Measurements from ENCODE around the gene UBR1.

- TF ChIP-seq EZH2 (IDR thresholded peaks at IDR 0.05; ENCODE audit: borderline replicate concordance, low read depth, low read length, severe bottlenecking) (no peak), MAX (IDR thresholded peaks at IDR 0.05; ENCODE audit: insufficient read depth, insufficient read length) (no peak), POLR2A (IDR thresholded peaks at IDR 0.05; ENCODE audit: low read depth, low read length) (no peak)
Observed at GRCh38 chr15:42964476-42964875, 141.4 kb downstream of the UBR1 start.
